IPS-20b (cell line): Measurements from ENCODE around the gene GCNT4.

Source experiments
- H3K27ac ChIP-seq: one replicate; pipeline ENCODE4 v1.5.1; 2013; ENCODE audit warnings: low read length
- H3K27me3 ChIP-seq: 2 replicates; pipeline ENCODE4 v1.6.1; 2013; ENCODE audit warnings: mild to moderate bottlenecking, low read length, inconsistent platforms; ENCODE audit not compliant: insufficient read depth
- H3K36me3 ChIP-seq: 2 replicates; pipeline ENCODE4 v1.6.1; 2013; ENCODE audit warnings: low read depth, mild to moderate bottlenecking, inconsistent platforms, low read length, moderate library complexity; ENCODE audit not compliant: insufficient read depth
- H3K4me1 ChIP-seq: 2 replicates; pipeline ENCODE4 v1.6.1; 2013; ENCODE audit warnings: mild to moderate bottlenecking, control low read depth, inconsistent platforms, low read length, moderate library complexity; ENCODE audit not compliant: insufficient read depth
- H3K4me3 ChIP-seq: 2 replicates; pipeline ENCODE4 v1.5.1; 2013; ENCODE audit warnings: mild to moderate bottlenecking, low read length, inconsistent platforms
- H3K9ac ChIP-seq: 2 replicates; pipeline ENCODE4 v1.6.1; 2013; ENCODE audit warnings: low read depth, mild to moderate bottlenecking, inconsistent platforms, low read length, moderate library complexity
- H3K9me3 ChIP-seq: 2 replicates; pipeline ENCODE4 v1.6.1; 2013; ENCODE audit warnings: mild to moderate bottlenecking, low read depth, low read length, inconsistent platforms; ENCODE audit not compliant: insufficient read depth

GCNT4 gene

GRCh38 chr5:75049456-75050351 lies 2.7 kb downstream of the GCNT4 start:
- Histone ChIP-seq H3K4me1 (peaks cover 15% of the 10 kb centered on the region), H3K27me3 (peaks cover 37% of the 10 kb centered on the region), H3K27ac (no peak overlapping the region), H3K9ac (no peak overlapping the region), H3K4me3 (no peak overlapping the region), H3K9me3 (no peaks in the 10 kb centered on the region), H3K36me3 (peaks cover 14% of the 10 kb centered on the region; the same call in 1 of the 2 replicates)

GRCh38 chr5:75048457-75048953 lies 3.9 kb downstream of the GCNT4 start:
- Histone ChIP-seq H3K4me1 (peaks cover 13% of the 10 kb centered on the region), H3K9ac (no peak overlapping the region), H3K27ac (no peak overlapping the region)

GRCh38 chr5:75047356-75047755 lies 5.0 kb downstream of the GCNT4 start:
- H3K27me3 ChIP-seq: peaks cover 19% of the 10 kb centered on the region
- H3K4me1 ChIP-seq: peaks cover 13% of the 10 kb centered on the region
- H3K9ac ChIP-seq: no peak overlapping the region
- H3K4me3 ChIP-seq: no peak overlapping the region
- H3K36me3 ChIP-seq: peaks cover 33% of the 10 kb centered on the region; the same call in 1 of the 2 replicates
- no peak overlapping the region for H3K27ac ChIP-seq
- H3K9me3 ChIP-seq: no peaks in the 10 kb centered on the region

More at GRCh38 chr5:75048457-75048953, 3.9 kb downstream of the GCNT4 start:
- Histone ChIP-seq H3K27me3 (peaks cover 25% of the 10 kb centered on the region), H3K36me3 (peaks cover 26% of the 10 kb centered on the region; the same call in 1 of the 2 replicates), H3K4me3 (no peak overlapping the region), H3K9me3 (no peaks in the 10 kb centered on the region)

- H3K9ac ChIP-seq: no peak overlapping the region
- H3K27me3 ChIP-seq: peaks cover 11% of the 10 kb centered on the region
- peaks cover 13% of the 10 kb centered on the region for H3K4me1 ChIP-seq
- no peaks in the 10 kb centered on the region for H3K9me3 ChIP-seq
- H3K36me3 ChIP-seq: peaks cover 33% of the 10 kb centered on the region; the same call in 1 of the 2 replicates
- H3K4me3 ChIP-seq: no peak overlapping the region
- H3K27ac ChIP-seq: no peak overlapping the region
These were observed 5.8 kb downstream of the GCNT4 start for GRCh38 chr5:75046366-75047142.

- peaks cover 4% of the 10 kb centered on the region; the same call in 1 of the 2 replicates for H3K4me1 ChIP-seq
- H3K9me3 ChIP-seq: no peaks in the 10 kb centered on the region
- no peak overlapping the region for H3K27ac ChIP-seq
- no peaks in the 10 kb centered on the region for H3K27me3 ChIP-seq
- peaks cover 33% of the 10 kb centered on the region; the same call in 1 of the 2 replicates for H3K36me3 ChIP-seq
- no peak overlapping the region for H3K9ac ChIP-seq
- no peak overlapping the region for H3K4me3 ChIP-seq
These were observed 7.3 kb downstream of the GCNT4 start for GRCh38 chr5:75045071-75045470.

GRCh38 chr5:75044406-75044805 lies 8.0 kb downstream of the GCNT4 start:
- no peaks in the 10 kb centered on the region for H3K27me3 ChIP-seq
- no peak overlapping the region for H3K27ac ChIP-seq
- H3K4me1 ChIP-seq: peaks cover 1% of the 10 kb centered on the region; the same call in 1 of the 2 replicates
- H3K9ac ChIP-seq: no peak overlapping the region
- no peak overlapping the region for H3K4me3 ChIP-seq
- no peaks in the 10 kb centered on the region for H3K9me3 ChIP-seq
- peaks cover 33% of the 10 kb centered on the region; the same call in 1 of the 2 replicates for H3K36me3 ChIP-seq

GRCh38 chr5:75043633-75044264 lies 8.6 kb downstream of the GCNT4 start:
- no peaks in the 10 kb centered on the region for H3K27me3 ChIP-seq
- H3K9me3 ChIP-seq: no peaks in the 10 kb centered on the region
- H3K4me3 ChIP-seq: no peak overlapping the region
- no peak overlapping the region for H3K27ac ChIP-seq
- H3K4me1 ChIP-seq: no peaks in the 10 kb centered on the region
- H3K9ac ChIP-seq: no peak overlapping the region
- peaks cover 33% of the 10 kb centered on the region; the same call in 1 of the 2 replicates for H3K36me3 ChIP-seq

GRCh38 chr5:75042522-75042921 lies 9.8 kb downstream of the GCNT4 start:
- H3K9ac ChIP-seq: no peak overlapping the region
- no peak overlapping the region for H3K4me3 ChIP-seq
- H3K9me3 ChIP-seq: no peaks in the 10 kb centered on the region
- H3K36me3 ChIP-seq: peaks cover 33% of the 10 kb centered on the region; the same call in 1 of the 2 replicates
- H3K27ac ChIP-seq: no peak overlapping the region
- H3K27me3 ChIP-seq: no peaks in the 10 kb centered on the region
- H3K4me1 ChIP-seq: no peaks in the 10 kb centered on the region

- Histone ChIP-seq H3K9ac (no peak overlapping the region), H3K4me3 (no peak overlapping the region), H3K27me3 (no peaks in the 10 kb centered on the region), H3K4me1 (no peaks in the 10 kb centered on the region), H3K36me3 (peaks cover 26% of the 10 kb centered on the region; the same call in 1 of the 2 replicates), H3K9me3 (no peaks in the 10 kb centered on the region), H3K27ac (no peak overlapping the region)
These were observed 11.4 kb downstream of the GCNT4 start for GRCh38 chr5:75040973-75041372.

GRCh38 chr5:75037106-75037505 lies 15.3 kb downstream of the GCNT4 start:
- Histone ChIP-seq H3K27ac (no peak overlapping the region), H3K27me3 (no peaks in the 10 kb centered on the region), H3K36me3 (no peaks in the 10 kb centered on the region; the same call in 1 of the 2 replicates), H3K4me3 (no peak overlapping the region), H3K4me1 (no peaks in the 10 kb centered on the region), H3K9me3 (no peaks in the 10 kb centered on the region), H3K9ac (no peak overlapping the region)

GRCh38 chr5:75034137-75034739 lies 18.1 kb downstream of the GCNT4 start:
- H3K9ac ChIP-seq: no peak overlapping the region
- H3K4me1 ChIP-seq: no peaks in the 10 kb centered on the region
- H3K36me3 ChIP-seq: no peaks in the 10 kb centered on the region
- H3K9me3 ChIP-seq: no peaks in the 10 kb centered on the region
- no peak overlapping the region for H3K4me3 ChIP-seq
- no peaks in the 10 kb centered on the region for H3K27me3 ChIP-seq
- H3K27ac ChIP-seq: no peak overlapping the region
